ENCODE measurements around the gene ANTKMT.
"Not testable (repeated sequence)": the region's sequence is repeated elsewhere in the genome, so short reads cannot be mapped to it uniquely, and the experiment has no call there.

The ANTKMT gene

GRCh38 chr16:743794-744500 is 23.0 kb downstream of the ANTKMT start:
- DNase-seq (ENCODE audit: low read depth in 2 of 2): no peak

GRCh38 chr16:745739-746138 is 24.8 kb downstream of the ANTKMT start:
- no peak for DNase-seq (ENCODE audit: low read depth in 2 of 2)

GRCh38 chr16:746637-747036 is 25.7 kb downstream of the ANTKMT start:
- DNase-seq (ENCODE audit: low read depth in 2 of 2): no peak

GRCh38 chr16:747978-748746 is 27.2 kb downstream of the ANTKMT start:
- DNase-seq (ENCODE audit: low read depth in 2 of 2): no peak

- no peak for DNase-seq (ENCODE audit: low read depth in 2 of 2)
These were observed 28.1 kb downstream of the ANTKMT start for GRCh38 chr16:749010-749409.

- no peak for DNase-seq (ENCODE audit: low read depth in 2 of 2)
These were observed 29.5 kb downstream of the ANTKMT start for GRCh38 chr16:750485-750884.

- no peak for DNase-seq (ENCODE audit: low read depth in 2 of 2)
These were observed 30.4 kb downstream of the ANTKMT start for GRCh38 chr16:751152-752006.

- no peak for DNase-seq (ENCODE audit: low read depth in 2 of 2)
These were observed 31.0 kb downstream of the ANTKMT start for GRCh38 chr16:752007-752312.

- not testable (repeated sequence) for DNase-seq (ENCODE audit: low read depth in 2 of 2)
These were observed 33.2 kb downstream of the ANTKMT start for GRCh38 chr16:754121-754607.

- DNase-seq (ENCODE audit: low read depth in 2 of 2): no peak
These were observed 33.7 kb downstream of the ANTKMT start for GRCh38 chr16:754656-755055.

- no peak for DNase-seq (ENCODE audit: low read depth in 2 of 2)
These were observed 35.5 kb downstream of the ANTKMT start for GRCh38 chr16:756428-756827.

- no peak for DNase-seq (ENCODE audit: low read depth in 2 of 2)
These were observed 38.4 kb downstream of the ANTKMT start for GRCh38 chr16:759110-759910.

- no peak for DNase-seq (ENCODE audit: low read depth in 2 of 2)
These were observed 39.1 kb downstream of the ANTKMT start for GRCh38 chr16:760065-760464.

- no peak for DNase-seq (ENCODE audit: low read depth in 2 of 2)
These were observed 39.8 kb downstream of the ANTKMT start, which contains the start of gene MSLN for GRCh38 chr16:760545-761343. MSLN (plus strand) TSS chr16:760734; CDS start chr16:762681, 1,947 bp downstream.

GRCh38 chr16:761625-762513 is 40.9 kb downstream of the ANTKMT start:
- DNase-seq (ENCODE audit: low read depth in 2 of 2): no peak

- DNase-seq (ENCODE audit: low read depth in 2 of 2): no peak
These were observed 41.8 kb downstream of the ANTKMT start for GRCh38 chr16:762595-763268.

- DNase-seq (ENCODE audit: low read depth in 2 of 2): no peak
These were observed 42.6 kb downstream of the ANTKMT start for GRCh38 chr16:763369-764183.

GRCh38 chr16:764184-764750 is 43.3 kb downstream of the ANTKMT start:
- DNase-seq (ENCODE audit: low read depth in 2 of 2): no peak

Measured in activated CD8-positive, alpha-beta memory T cell treated with anti-CD3 and anti-CD28 coated beads for 4 hours (primary cell).